Activated T-cell treated with anti-CD3 and anti-CD28 coated beads for 4 hours (primary cell): ENCODE results near the gene DGUOK.
A peak's percentile ranks its signal among the peaks of the same experiment; 100 is the strongest.

ENCODE experiments used
- DNase-seq: peaks from one replicate; pipeline ENCODE4 v3.0.0-alpha.2; 2020

DGUOK gene

DNA sequence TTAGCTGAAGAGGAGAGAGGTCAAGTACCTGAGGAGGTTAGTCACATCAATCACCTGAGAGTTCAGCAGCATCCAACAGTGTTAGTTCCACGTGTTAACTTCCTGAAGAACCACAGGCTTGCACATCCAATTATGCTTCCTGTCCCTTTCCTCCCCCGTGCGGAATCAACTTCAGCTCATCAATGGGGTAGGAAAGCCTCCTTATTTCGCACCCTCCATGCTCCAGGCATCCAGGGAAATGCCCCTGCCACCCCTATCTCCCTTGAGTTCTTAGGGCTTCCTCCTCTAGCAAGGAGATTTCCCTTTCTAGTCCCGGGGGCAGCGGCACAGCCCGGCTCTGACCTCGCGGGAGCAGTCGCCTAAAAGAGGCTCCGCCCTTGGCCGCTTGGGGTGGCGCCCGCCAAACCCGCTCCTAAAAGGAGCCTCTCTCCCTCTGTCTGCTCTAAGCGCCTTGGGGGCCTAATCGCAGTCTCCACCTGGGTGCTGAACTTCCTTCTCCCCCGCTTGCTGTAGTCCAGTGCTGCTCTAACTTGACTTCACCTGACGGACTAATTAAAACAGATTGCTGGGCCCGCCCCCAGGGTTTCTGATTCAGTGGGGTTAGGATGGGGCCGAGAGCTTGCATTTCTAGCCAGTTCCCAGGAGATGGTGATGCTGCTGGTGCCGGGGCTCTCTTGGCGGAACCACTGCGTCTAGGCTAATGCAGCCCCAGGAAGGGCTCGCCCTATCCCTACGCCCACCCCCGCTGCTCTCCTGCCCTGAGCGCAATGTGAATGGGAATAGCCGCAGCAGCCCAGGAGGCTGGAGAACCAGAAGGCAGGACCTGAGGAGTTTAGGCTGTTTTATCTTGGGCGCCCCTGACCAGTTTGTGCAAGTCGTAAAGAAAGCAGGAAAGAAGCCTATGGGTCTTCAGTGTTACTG is 54.7 kb downstream of the DGUOK start:
- no peak for DNase-seq

GRCh38 chr2:73982140-73982617 is 55.5 kb downstream of the DGUOK start:
- DNase-seq = no peak

DNA sequence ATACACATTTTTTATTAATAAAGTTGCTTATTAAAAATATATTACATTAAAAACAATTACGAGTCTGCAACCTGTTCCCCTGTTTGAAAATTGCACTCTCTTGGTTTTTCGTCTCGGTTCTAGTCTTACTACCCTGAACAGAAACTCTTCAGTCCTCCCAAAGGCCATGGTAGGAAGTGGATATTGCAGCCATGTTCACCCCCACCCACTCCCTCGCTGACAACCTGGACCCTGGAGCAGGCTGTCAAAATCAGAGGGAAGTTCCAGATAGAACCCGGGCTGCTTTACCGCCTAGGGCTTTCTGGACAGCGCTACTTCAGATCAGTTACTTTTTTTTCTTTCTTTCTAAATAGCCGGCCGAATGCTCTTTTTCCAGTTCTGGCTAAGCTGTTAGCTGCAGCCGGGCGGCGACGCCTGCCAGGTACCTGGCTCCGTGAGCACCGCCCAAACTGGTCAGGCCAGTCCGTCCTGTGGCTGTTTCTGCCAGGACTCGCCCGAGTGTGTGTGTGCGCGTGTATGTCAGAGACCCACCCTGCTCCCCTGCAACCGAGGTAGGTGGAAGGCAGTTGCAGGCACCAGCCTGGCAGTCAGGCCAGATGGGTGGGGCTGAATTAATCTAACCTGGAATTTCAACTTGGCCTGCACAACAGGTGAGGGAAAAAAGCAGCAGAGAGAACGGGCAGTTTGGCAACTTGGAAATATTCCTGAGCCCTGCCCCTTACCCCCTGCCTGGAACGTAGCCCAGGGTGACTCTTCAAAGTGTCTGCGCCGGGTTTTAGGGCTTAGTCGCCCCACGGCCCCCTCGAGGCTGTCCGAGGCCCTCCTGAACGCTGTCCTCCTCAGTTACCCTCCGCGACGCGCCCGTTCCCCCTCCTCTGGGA is 56.9 kb downstream of the DGUOK start:
- no peak for DNase-seq

DNA sequence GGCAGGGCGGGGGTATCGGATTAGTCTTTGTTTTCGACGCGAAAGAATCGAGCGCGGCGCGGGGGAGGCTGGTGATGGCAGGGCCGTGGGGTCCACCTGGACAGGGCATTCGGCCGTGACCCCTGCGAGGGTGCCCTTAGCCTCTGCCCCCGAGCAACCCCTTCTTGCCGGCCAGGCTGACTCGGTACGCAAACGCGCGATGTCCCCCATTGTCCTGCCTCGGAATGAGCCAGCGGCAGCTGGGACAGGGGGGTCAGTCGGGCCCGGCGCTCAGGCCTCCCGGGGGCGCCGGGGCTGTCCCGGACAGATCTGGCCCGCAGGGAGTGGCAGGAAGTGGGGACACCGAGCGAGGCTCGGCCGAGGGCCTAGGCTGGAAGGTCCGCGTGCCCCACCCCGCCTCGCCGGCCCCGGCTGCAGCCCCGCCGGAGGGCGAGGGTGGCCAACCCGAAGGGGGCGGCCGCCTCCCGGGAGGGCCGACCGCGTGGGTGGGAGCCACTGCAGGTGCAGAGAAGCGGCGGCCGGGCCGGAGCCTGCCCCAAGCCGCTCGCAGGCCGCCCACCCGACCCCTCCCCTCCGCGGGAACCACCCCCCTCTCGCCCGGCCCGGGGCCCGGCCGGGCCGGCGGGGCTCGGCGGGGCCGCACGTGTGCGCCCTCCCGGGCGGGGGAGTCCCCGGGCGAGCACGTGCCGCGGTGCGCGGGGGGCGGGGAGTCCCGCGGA is 57.7 kb downstream of the DGUOK start, which contains the start of gene TET3:
Gene TET3 (plus strand): TSS at position 708 of the 719 bp plus-strand sequence. CDS start 1,494 bp downstream, outside the sequence.
- DNase-seq = peak; percentile 56

DNA sequence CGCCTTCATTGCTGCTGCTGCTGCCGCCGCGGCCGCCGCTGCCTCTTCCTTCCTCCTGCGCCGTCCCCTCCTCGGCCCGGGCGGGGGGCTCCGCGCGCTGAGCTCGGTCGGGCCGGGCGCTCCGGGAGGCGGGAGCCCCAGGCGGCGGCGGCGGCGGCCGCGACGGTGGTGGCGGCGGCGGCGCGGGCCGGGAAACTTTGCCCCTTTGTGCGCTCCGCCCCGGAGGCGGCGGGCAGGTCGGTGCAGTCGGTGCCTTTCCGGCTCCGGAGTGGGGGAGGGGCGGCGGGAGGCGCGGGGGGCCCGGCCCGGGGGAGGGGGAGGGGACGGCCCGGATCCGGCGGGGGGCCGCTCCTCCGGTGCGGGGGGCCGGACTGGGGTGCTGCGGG is 58.2 kb downstream of the DGUOK start:
- DNase-seq = no peak

DNA sequence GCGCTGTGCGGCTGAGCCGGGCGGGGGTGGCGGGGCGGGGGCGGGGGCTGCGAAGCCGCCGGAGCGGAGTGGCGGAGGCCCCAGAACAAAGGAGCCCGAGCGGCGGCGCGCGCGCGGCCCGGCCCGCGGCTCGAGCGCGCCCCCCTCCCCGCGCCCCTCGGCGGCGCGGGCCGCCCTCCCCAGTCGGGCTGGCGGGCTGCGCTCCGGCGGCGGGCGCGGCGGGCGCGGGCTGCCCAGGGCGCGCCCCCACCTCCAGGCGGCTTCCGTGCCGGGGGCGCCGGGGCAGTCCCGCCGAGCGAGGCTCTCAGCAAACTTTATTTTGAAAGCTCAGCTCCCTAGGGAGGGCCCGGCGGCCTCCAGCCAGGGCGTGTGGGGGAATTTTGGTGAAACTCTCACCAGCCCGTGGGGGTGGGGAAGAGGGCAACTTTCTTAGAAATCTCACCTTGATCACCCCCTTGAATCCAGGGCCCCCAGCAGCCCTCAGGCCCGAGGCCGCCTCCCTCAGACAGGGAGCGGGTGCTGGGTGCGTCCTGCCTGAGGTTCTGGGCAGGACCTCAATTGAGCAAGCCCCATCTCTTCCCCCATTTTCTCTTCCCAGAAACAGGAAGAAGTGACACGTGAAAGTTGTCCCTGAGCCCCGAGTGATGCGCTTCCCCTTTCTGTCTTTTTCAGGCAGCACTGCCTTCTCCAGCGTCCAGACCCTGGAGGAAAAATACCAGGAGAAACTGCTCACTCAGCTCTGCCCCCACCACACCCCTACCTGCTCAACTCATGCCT is 58.8 kb downstream of the DGUOK start:
- peak; percentile 63 for DNase-seq

GRCh38 chr2:73986085-73986681 is 59.5 kb downstream of the DGUOK start:
- no peak for DNase-seq

DNA sequence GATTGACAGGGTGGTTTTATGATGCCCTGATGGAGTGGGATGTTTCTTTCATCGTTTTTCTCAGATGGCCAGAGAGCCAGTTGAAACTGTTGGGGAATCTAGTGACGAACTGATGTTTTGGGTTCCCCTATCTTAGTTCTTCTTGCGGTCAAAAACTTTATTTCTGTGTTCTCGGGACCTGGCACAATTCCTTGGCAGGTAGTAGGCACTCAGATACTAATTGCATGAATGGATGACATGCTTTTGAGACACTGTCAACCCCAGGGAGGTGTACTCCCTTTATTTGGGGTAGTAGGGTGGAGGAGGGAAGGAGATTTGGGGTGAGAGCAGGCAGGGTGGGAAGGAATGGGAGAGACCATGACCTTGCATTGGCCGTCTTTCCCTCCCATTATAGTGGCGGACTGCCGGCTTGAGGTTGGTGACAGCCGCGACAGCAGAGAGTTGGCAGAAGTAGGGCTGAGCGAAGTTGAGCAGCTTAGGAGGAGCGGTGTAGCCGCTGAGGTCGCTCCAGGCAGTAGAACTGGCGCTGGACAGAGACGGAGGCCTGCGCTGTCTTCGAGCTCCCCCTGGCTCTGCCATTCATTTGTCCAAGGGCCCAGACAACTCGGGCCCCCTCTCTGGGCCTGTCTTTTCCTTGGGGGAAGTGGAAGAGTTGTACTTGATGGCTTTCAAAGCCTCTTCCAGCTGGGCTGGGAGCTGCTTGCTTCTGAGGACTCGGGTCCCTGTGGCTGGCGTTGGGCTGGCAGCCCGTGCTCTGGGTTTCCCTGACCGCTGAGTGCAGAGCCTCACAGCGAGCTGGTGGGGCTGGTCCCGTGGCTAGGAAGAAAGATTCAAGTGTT is 60.6 kb downstream of the DGUOK start:
- DNase-seq = no peak

DNA sequence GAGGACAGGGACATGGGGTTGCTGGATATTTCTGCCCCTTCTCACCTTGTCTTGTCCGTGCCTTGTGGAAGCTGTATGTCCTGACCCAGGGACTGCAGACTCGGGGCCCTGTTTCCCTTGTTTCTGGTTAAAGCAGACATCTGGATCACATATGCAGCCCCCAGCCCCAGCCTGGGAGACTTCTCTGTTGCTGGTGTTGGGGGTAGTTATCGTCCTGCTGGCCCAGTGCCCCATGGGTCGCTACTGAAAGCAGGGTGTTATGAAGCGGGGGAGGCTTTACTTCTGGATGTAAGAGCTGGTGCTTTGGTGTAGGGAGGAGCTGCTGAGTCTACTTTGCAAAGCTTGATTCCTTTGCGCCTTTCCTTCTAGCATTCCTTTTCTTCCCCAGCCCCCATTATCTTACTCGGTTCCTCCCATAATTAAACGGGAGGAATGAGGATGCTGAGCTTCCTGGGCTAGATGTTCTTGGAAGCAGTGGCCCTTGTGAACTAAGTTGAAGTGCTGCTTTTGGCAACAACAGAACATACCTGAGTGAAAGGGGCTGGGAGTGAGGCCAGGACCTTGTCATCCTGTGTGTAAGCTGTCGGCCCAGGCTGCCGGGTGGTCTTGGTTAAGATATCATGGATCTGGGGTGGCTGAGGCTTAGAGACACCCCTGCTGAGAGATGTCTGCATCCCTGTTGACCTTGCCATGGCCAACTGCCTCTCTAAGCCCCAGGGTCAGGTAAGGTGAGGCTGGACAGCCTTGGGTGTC is 61.4 kb downstream of the DGUOK start:
- no peak for DNase-seq

DNA sequence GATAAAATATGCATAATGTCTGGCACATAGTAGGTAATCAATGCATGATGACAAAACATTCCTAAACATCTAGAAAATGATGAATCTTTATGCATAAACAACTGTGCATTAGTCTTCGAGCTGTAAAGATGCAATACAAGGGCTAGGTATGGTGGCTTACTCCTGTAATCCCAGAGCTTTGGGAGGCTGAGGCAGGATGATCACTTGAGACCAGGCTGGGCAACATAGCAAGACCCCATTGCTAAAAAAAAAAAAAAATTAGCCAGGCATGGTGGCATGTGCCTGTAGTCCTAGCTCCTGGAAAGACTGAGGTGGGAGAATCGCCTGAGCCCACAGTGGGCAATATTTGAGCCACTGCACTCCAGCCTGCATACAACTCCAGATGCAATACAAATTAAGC is 63.3 kb downstream of the DGUOK start:
- no peak for DNase-seq

GRCh38 chr2:73990531-73990930 is 63.9 kb downstream of the DGUOK start:
- DNase-seq = no peak

DNA sequence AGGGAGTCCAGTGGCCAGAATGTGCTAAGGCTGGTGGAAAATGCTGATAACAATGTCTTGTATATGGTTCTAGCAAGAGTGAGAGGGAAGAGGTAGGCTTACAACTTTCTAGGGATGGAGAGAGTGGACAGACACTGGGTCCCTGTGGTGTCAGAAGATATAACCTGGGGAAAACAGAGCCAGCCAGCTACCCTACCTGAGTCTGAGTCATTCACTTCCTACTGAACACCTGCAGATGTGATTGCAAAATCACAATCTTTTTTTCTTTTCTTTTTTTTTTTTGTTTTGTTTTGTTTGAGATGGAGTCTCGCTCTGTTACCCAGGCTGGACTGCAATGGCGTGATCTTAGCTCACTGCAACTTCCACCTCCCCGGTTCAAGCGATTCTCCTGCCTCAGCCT is 65.4 kb downstream of the DGUOK start:
- no peak for DNase-seq

DNA sequence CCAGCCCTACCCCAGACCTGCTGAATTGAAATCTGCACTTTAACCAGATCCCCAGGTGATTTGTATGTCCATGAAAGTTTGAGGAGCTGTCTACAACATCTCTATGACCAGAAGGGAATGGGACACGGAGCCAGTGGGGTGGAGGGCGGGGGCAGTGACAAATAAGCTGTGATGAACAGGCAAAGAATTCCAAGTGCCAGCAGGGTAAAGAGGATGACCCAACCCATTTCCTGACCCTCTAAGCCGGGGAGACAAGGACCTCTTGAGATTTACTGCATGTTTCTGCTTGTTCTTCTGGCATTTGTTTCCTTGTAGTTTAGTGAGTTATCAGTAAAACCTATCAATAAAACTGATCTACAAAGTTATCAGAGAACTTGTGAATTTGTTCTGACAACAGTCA is 66.7 kb downstream of the DGUOK start:
- no peak for DNase-seq

DNA sequence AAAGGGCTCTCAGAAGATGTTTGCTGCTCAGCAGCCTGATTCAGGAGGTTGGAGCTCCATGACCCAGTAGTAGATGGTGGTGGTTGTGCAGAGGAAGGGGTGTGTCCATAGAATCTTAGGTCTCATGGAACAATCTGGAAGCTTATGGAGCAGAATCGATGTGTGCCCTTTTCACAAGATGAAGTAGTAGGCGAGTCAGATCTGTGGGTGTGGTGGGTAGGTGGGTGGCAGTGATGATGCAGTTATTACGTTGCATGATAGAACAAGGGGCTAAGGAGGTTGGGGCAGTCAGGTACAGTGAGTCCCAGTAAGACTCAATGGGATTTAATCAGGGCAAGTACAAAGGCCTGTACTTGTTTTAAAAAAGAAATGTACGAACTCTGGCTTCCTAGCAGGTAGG is 67.1 kb downstream of the DGUOK start:
- no peak for DNase-seq

GRCh38 chr2:73994178-73994831 is 67.6 kb downstream of the DGUOK start:
- DNase-seq = no peak

- DNase-seq = no peak
Observed at GRCh38 chr2:73995810-73996209, 69.1 kb downstream of the DGUOK start.

- no peak for DNase-seq
Observed at GRCh38 chr2:73997813-73998212, 71.1 kb downstream of the DGUOK start.

GRCh38 chr2:73998451-73998850 is 71.8 kb downstream of the DGUOK start:
- no peak for DNase-seq

DNA sequence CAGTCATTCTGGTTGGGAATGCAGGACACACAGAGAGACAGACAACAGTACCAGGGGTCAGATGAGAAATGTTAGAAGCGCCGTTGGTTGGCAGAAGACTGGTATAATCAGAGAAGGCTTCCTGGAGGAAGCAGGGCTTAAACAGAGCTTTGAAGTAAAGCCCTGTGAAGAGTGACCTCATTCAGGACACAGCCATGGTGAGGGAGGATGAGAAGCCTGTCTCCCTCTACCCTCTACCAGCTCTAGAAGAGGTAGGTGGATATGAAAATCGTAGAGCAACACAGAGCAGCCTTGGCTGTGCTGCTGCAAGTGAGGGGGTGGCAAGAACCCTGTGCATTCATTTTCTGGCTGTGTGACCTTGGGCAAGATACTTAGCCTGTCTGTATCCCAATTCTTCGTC is 72.3 kb downstream of the DGUOK start:
- DNase-seq = no peak
